GM21526 (cell line): Measurements from ENCODE around the gene CCDC88C.

Experiments
- ATAC-seq: cut with Tn5 transposase; IDR thresholded peaks from one replicate; pipeline ENCODE4 v1.9.1; 2021; ENCODE audit warnings: moderate library complexity; ENCODE audit not compliant: unreplicated experiment, low FRiP score

Gene CCDC88C

GRCh38 chr14:91333650-91334039 lies 84.0 kb downstream of the CCDC88C start:
- ATAC-seq = peak; percentile 46

- ATAC-seq = no peak
Measured at GRCh38 chr14:91332986-91333649, 84.5 kb downstream of the CCDC88C start.

- ATAC-seq = no peak
Measured at GRCh38 chr14:91332171-91332985, 85.2 kb downstream of the CCDC88C start.

GRCh38 chr14:91331721-91332120 lies 85.9 kb downstream of the CCDC88C start:
- no peak for ATAC-seq

GRCh38 chr14:91330856-91331255 lies 86.8 kb downstream of the CCDC88C start:
- ATAC-seq = no peak

- no peak for ATAC-seq
Measured at GRCh38 chr14:91330096-91330696, 87.4 kb downstream of the CCDC88C start.

GRCh38 chr14:91329486-91330014 lies 88.1 kb downstream of the CCDC88C start:
- ATAC-seq = no peak

- no peak for ATAC-seq
Measured at GRCh38 chr14:91328313-91329050, 89.1 kb downstream of the CCDC88C start.

GRCh38 chr14:91327661-91328312 lies 89.8 kb downstream of the CCDC88C start:
- ATAC-seq = no peak

GRCh38 chr14:91327250-91327595 lies 90.4 kb downstream of the CCDC88C start:
- no peak for ATAC-seq

GRCh38 chr14:91326514-91327249 lies 90.9 kb downstream of the CCDC88C start:
- ATAC-seq = no peak

GRCh38 chr14:91324606-91325575 lies 92.7 kb downstream of the CCDC88C start:
- no peak for ATAC-seq

GRCh38 chr14:91323671-91324605 lies 93.7 kb downstream of the CCDC88C start:
- ATAC-seq = peak; percentile 64

- ATAC-seq = no peak
Measured at GRCh38 chr14:91323031-91323430, 94.6 kb downstream of the CCDC88C start.

- no peak for ATAC-seq
Measured at GRCh38 chr14:91322623-91323022, 95.0 kb downstream of the CCDC88C start.

- no peak for ATAC-seq
Measured at GRCh38 chr14:91321131-91321530, 96.5 kb downstream of the CCDC88C start.

GRCh38 chr14:91320266-91320665 lies 97.4 kb downstream of the CCDC88C start:
- ATAC-seq = no peak
